Transverse colon (tissue), 4 donors: Measurements from ENCODE around the gene KIF1B. TPM values are rescaled to one million over a fixed set of nuclear protein-coding genes. Genes with fewer than 3 reads are reported as not detected.
A peak's percentile ranks its signal among the peaks of the same experiment; 100 is the strongest.
"Not testable (repeated sequence)": the region's sequence is repeated elsewhere in the genome, so short reads cannot be mapped to it uniquely, and the experiment has no call there.

ENCODE experiments used
- DNase-seq: peaks from one replicate; pipeline ENCODE4 v3.0.0-alpha.2; 2019
- H3K27ac ChIP-seq, 4 donors: fragments of 200-600 bp; sonication (generic); 2 replicates each; pipeline ENCODE4 v1.5.1; 2016 to 2018; ENCODE audit warnings: inconsistent platforms in 4 of 4
- H3K27me3 ChIP-seq: fragments of 200-600 bp; sonication (generic); 2 replicates; pipeline ENCODE4 v1.5.1; 2017; ENCODE audit warnings: inconsistent platforms
- H3K36me3 ChIP-seq, 4 donors: fragments of 200-600 bp; sonication (generic); 2 replicates each; pipeline ENCODE4 v1.5.1; 2017 to 2019; ENCODE audit warnings: inconsistent platforms in 4 of 4
- H3K4me1 ChIP-seq, 4 donors: fragments of 200-600 bp; sonication (generic); 2 replicates each; pipeline ENCODE4 v1.5.1; 2017 to 2020; ENCODE audit warnings: inconsistent platforms in 4 of 4
- H3K4me3 ChIP-seq, 4 donors: fragments of 200-600 bp; sonication (generic); 1 replicate in 1 of 4; 2 replicates in 3 of 4; pipeline versions ENCODE4 v1.5.1 to v1.6.1; 2017 to 2019; ENCODE audit warnings: inconsistent platforms in 4 of 4
- H3K9me3 ChIP-seq, 2 donors: fragments of 200-600 bp; sonication (generic); 2 replicates each; pipeline ENCODE4 v1.5.1; 2017 to 2019; ENCODE audit warnings: inconsistent platforms in 2 of 2
- CTCF ChIP-seq, 5 experiments: fragments of 200-600 bp in 3 of 5; fragments of 450-650 bp in 2 of 5; sonication (generic) in 3 of 5; IDR thresholded peaks; 1 replicate in 2 of 5; 2 replicates in 3 of 5; pipeline ENCODE4 v1.5.1; 2016 to 2017; ENCODE audit warnings: antibody characterized with exemption in 5 of 5, inconsistent platforms in 3 of 5, mild to moderate bottlenecking in 2 of 5, moderate library complexity in 1 of 5
- EP300 ChIP-seq: sonication (generic); formaldehyde crosslinking; IDR thresholded peaks from one replicate; pipeline ENCODE4 v1.6.1; 2017; ENCODE audit warnings: antibody characterized with exemption, low read depth
- POLR2A ChIP-seq: fragments of 450-650 bp; IDR thresholded peaks from one replicate; pipeline ENCODE4 v1.6.1; 2016; ENCODE audit warnings: antibody characterized with exemption, mild to moderate bottlenecking, moderate library complexity
- POLR2AphosphoS5 ChIP-seq, 3 donors: sonication (generic); formaldehyde crosslinking; IDR thresholded peaks; one replicate each; pipeline ENCODE4 v1.6.1; 2016; ENCODE audit warnings: antibody characterized with exemption in 3 of 3
- WGBS, 2 donors: methylation state at CpG; one replicate each; pipeline ENCODE4 v1.1.5; 2018; ENCODE audit warnings: low coverage in 1 of 2; 5-methylcytosine and 5-hydroxymethylcytosine counted together
- in situ Hi-C, 4 donors: fragments of 200-750 bp; cut with MboI; loops; one replicate each; pipeline versions ENCODE4 v1.15.0 to v1.15.1; 2017; ENCODE audit warnings: low sequenced_read_pairs in 3 of 4, low pct_ligation_motif_present in 1 of 4, low pct_unique_long_range_greater_than_20kb in 1 of 4
- intact Hi-C: fragments of 100-400 bp; cut with DNase I; formaldehyde crosslinking; loops from one replicate; pipeline ENCODE4 v1.15.1; 2023; ENCODE audit warnings: low total_unique reads
- total RNA-seq, 4 donors: library from RNA; depleted of rRNA; stranded (reverse); fragments of >200 nt; gene quantifications; one replicate each; pipeline ENCODE4 v1.1.0, GENCODE V29; 2016

KIF1B gene
- total RNA-seq, 4 donors from 2014 or later: 50.9 to 87.9 (median 71.4) TPM

GRCh38 chr1:10253755-10254154, 43.4 kb downstream of the KIF1B start:
- DNase-seq: no peak
- in situ Hi-C loops (no loop called here), intact Hi-C loops (no loop called here)
- Histone ChIP-seq H3K36me3 (no peaks in the 10 kb centered on the region), H3K4me3 (no peak overlapping the region), H3K27me3 (no peaks in the 10 kb centered on the region), H3K4me1 (peaks cover 14 to 64% (median 43%) of the 10 kb centered on the region in 4 donors), H3K9me3 (no peaks in the 10 kb centered on the region), H3K27ac (peak overlapping the region; percentile 53 to 66 (median 66))
- 12 to 17% methylated on average over 3 of the region's 3 CpGs for WGBS, 2 donors
- TF ChIP-seq POLR2AphosphoS5 (IDR thresholded peaks at IDR 0.05): peak; percentile 35 to 51 (median 44)
- no peak for TF ChIP-seq EP300

- TF ChIP-seq CTCF (IDR thresholded peaks at IDR 0.05): no peak
- TF ChIP-seq POLR2AphosphoS5 (IDR thresholded peaks at IDR 0.05): no peak
- TF ChIP-seq POLR2A: no peak
- TF ChIP-seq EP300: no peak
- no peaks in the 10 kb centered on the region for H3K27me3 ChIP-seq
Observed at GRCh38 chr1:10257851-10258250, 47.5 kb downstream of the KIF1B start.

GRCh38 chr1:10259547-10259946, 49.2 kb downstream of the KIF1B start:
- peaks cover 0 to 33% (median 21%) of the 10 kb centered on the region in 4 donors for H3K4me1 ChIP-seq
- H3K36me3 ChIP-seq: peaks cover 0 to 21% (median 0%) of the 10 kb centered on the region in 4 donors
- in situ Hi-C loops, H3K27me3 ChIP-seq, H3K9me3 ChIP-seq, intact Hi-C loops, H3K4me3 ChIP-seq, DNase-seq, H3K27ac ChIP-seq: not testable (repeated sequence)
- WGBS, 2 donors: 88 to 95% methylated on average over 5 to 9 of the region's 9 CpGs

More at GRCh38 chr1:10257851-10258250, 47.5 kb downstream of the KIF1B start:
- H3K4me1 ChIP-seq: peaks cover 12 to 35% (median 23%) of the 10 kb centered on the region in 4 donors
- peaks cover 0 to 14% (median 0%) of the 10 kb centered on the region in 4 donors for H3K36me3 ChIP-seq
- peak; percentile 29 for DNase-seq
- WGBS, 2 donors: 40 to 49% methylated on average over 2 to 4 of the region's 4 CpGs
- peak overlapping the region; percentile 16 to 60 (median 54) for H3K27ac ChIP-seq
- no peaks in the 10 kb centered on the region for H3K9me3 ChIP-seq
- in situ Hi-C loops (no loop called here), intact Hi-C loops (no loop called here)
- no peak overlapping the region for H3K4me3 ChIP-seq

- 80 to 81% methylated on average over 3 of the region's 3 CpGs for WGBS, 2 donors
- intact Hi-C loops: no loop called here
- Histone ChIP-seq H3K4me3 (no peak overlapping the region), H3K4me1 (peaks cover 0 to 14% (median 8%) of the 10 kb centered on the region in 4 donors), H3K27ac (peak overlapping the region in 3 of 4 donors; percentile 7 to 44 (median 12)), H3K9me3 (no peaks in the 10 kb centered on the region), H3K27me3 (no peaks in the 10 kb centered on the region), H3K36me3 (peaks cover 0 to 26% (median 0%) of the 10 kb centered on the region in 4 donors)
- TF ChIP-seq POLR2AphosphoS5 (IDR thresholded peaks at IDR 0.05) (no peak), EP300 (no peak), POLR2A (no peak), CTCF (IDR thresholded peaks at IDR 0.05) (no peak)
- no peak for DNase-seq
- in situ Hi-C loops: no loop called here
Observed at GRCh38 chr1:10263450-10264082, 53.2 kb downstream of the KIF1B start.

GRCh38 chr1:10265027-10265426, 54.7 kb downstream of the KIF1B start:
- H3K4me1 ChIP-seq: peaks cover 0 to 13% (median 7%) of the 10 kb centered on the region in 4 donors
- no peak for TF ChIP-seq POLR2A
- peaks cover 0 to 26% (median 0%) of the 10 kb centered on the region in 4 donors for H3K36me3 ChIP-seq
- in situ Hi-C loops (no loop called here), intact Hi-C loops (no loop called here)
- H3K4me3 ChIP-seq: no peak overlapping the region
- 94 to 99% methylated on average over 2 to 4 of the region's 4 CpGs for WGBS, 2 donors
- no peak for DNase-seq
- no peaks in the 10 kb centered on the region for H3K27me3 ChIP-seq
- H3K27ac ChIP-seq: no peak overlapping the region
- H3K9me3 ChIP-seq: no peaks in the 10 kb centered on the region
